Endothelial cell of umbilical vein (primary cell): Measurements from ENCODE around the gene ZFP37. TPM values are rescaled to one million over a fixed set of nuclear protein-coding genes. Genes with fewer than 3 reads are reported as not detected.

Experiments used
- BruUV-seq: library from RNA; stranded (reverse); fragments of 400-500 nt; replicated peaks from 2 replicates; lab custom pipeline; 2021; lab: Mats Ljungman, UMichigan
- CTCF ChIA-PET: fragments of 300-600, 350-600 bp; sonication (Branson Sonifier 250); formaldehyde crosslinking; loops from one replicate; lab custom pipeline; 2021; ENCODE audit warnings: antibody characterized with exemption, inconsistent platforms; lab: Charles Lee
- POLR2A ChIA-PET: fragments of 300-600, 350-600 bp; sonication (Branson Sonifier 250); formaldehyde crosslinking; loops from one replicate; lab custom pipeline; 2021; ENCODE audit warnings: antibody characterized with exemption, inconsistent platforms; lab: Charles Lee
- DNase-seq: peaks from one replicate; pipeline ENCODE4 v3.0.0-alpha.2; 2011; ENCODE audit warnings: low read depth, low spot score
- FAIRE-seq: peaks from 2 replicates; lab custom pipeline; 2011; peaks lifted over from hg19 to GRCh38; lab: Jason Lieb, UNC
- H2AFZ ChIP-seq: 2 replicates; pipeline ENCODE4 v1.6.0; 2012; ENCODE audit warnings: low read depth, low read length, control low read depth, inconsistent platforms
- H3K27ac ChIP-seq: 2 replicates; pipeline ENCODE4 v1.5.1; 2011; ENCODE audit warnings: low read depth, mild to moderate bottlenecking, control low read depth, low read length, moderate library complexity; ENCODE audit not compliant: insufficient read depth
- H3K27me3 ChIP-seq, 2 experiments: 2 replicates each; pipeline versions ENCODE4 v1.6.0 to v1.6.1; 2011; ENCODE audit warnings: low read length in 2 of 2, mixed read lengths in 1 of 2; ENCODE audit not compliant: control insufficient read depth in 2 of 2, insufficient read depth in 2 of 2
- H3K36me3 ChIP-seq, 2 experiments: 2 replicates in 1 of 2; 3 replicates in 1 of 2; pipeline ENCODE4 v1.5.1; 2011; ENCODE audit warnings: low read length in 2 of 2, mild to moderate bottlenecking in 1 of 2, moderate library complexity in 1 of 2; ENCODE audit not compliant: control insufficient read depth in 2 of 2, insufficient read depth in 2 of 2; ENCODE audit errors: extremely low read depth in 1 of 2
- H3K4me1 ChIP-seq: 3 replicates; pipeline ENCODE4 v1.5.1; 2011; ENCODE audit warnings: mild to moderate bottlenecking, low read length; ENCODE audit not compliant: control insufficient read depth, insufficient read depth; ENCODE audit errors: extremely low read depth
- H3K4me2 ChIP-seq: 2 replicates; pipeline ENCODE4 v1.6.1; 2011; ENCODE audit warnings: low read length, control low read depth, mixed read lengths; ENCODE audit not compliant: insufficient read depth
- H3K4me3 ChIP-seq, 3 experiments: fragments of 200-600 bp in 1 of 3; sonication (generic), shearing (Covaris generic) in 1 of 3; replicated peaks in 1 of 3; 2 replicates each; pipeline ENCODE4 v1.5.1; 2011 to 2016; ENCODE audit warnings: control low read depth in 3 of 3, low read length in 3 of 3, mild to moderate bottlenecking in 2 of 3, inconsistent platforms in 1 of 3, low read depth in 1 of 3, moderate library complexity in 1 of 3; ENCODE audit not compliant: insufficient read depth in 1 of 3
- H3K79me2 ChIP-seq: 2 replicates; pipeline ENCODE4 v1.6.0; 2012; ENCODE audit warnings: low read length, inconsistent platforms; ENCODE audit not compliant: control insufficient read depth, insufficient read depth
- H3K9ac ChIP-seq: replicated peaks from 2 replicates; pipeline ENCODE3; 2011; ENCODE audit warnings: low read length, control low read depth; ENCODE audit not compliant: insufficient read depth; ENCODE audit errors: extremely low read depth
- H3K9me1 ChIP-seq: replicated peaks from 3 replicates; pipeline ENCODE4 v1.6.0; 2011; ENCODE audit warnings: mild to moderate bottlenecking, low read length; ENCODE audit not compliant: control insufficient read depth, insufficient read depth; ENCODE audit errors: extremely low read depth
- H3K9me3 ChIP-seq: replicated peaks from 2 replicates; pipeline ENCODE4 v1.5.1; 2012; ENCODE audit warnings: low read length, inconsistent platforms; ENCODE audit not compliant: control insufficient read depth, insufficient read depth
- H4K20me1 ChIP-seq: replicated peaks from 2 replicates; pipeline ENCODE3; 2011; ENCODE audit warnings: mild to moderate bottlenecking, low read length; ENCODE audit not compliant: control insufficient read depth, insufficient read depth; ENCODE audit errors: extremely low read depth
- CTCF ChIP-seq, 2 donors: IDR thresholded peaks; 1 replicate in 1 of 2; 2 replicates in 1 of 2; pipeline ENCODE4 v1.5.1; 2011; ENCODE audit warnings: low read length in 2 of 2, mild to moderate bottlenecking in 2 of 2, moderate library complexity in 2 of 2, control low read depth in 1 of 2, inconsistent platforms in 1 of 2, low read depth in 1 of 2; ENCODE audit not compliant: insufficient read depth in 1 of 2; ENCODE audit errors: extremely low read depth in 1 of 2
- EZH2 ChIP-seq: IDR thresholded peaks from 2 replicates; pipeline ENCODE4 v1.6.1; 2012; ENCODE audit warnings: borderline replicate concordance, low read depth, mild to moderate bottlenecking, moderate library complexity, low read length, inconsistent platforms; ENCODE audit not compliant: severe bottlenecking
- FOS ChIP-seq: IDR thresholded peaks from 2 replicates; pipeline ENCODE4 v1.6.1; 2011; ENCODE audit warnings: mild to moderate bottlenecking, low read length, moderate library complexity, borderline replicate concordance; ENCODE audit not compliant: insufficient read depth
- GATA2 ChIP-seq: IDR thresholded peaks from 2 replicates; pipeline ENCODE4 v1.7.0; 2011; ENCODE audit warnings: low read depth, mild to moderate bottlenecking, moderate library complexity, mixed read lengths, low read length; ENCODE audit not compliant: insufficient read length, insufficient read depth
- JUN ChIP-seq: IDR thresholded peaks from 2 replicates; pipeline ENCODE4 v1.6.1; 2011; ENCODE audit warnings: borderline replicate concordance, low read depth; ENCODE audit not compliant: insufficient read length, insufficient read depth
- MAX ChIP-seq: IDR thresholded peaks from 2 replicates; pipeline ENCODE4 v1.6.1; 2011; ENCODE audit not compliant: insufficient read depth, insufficient read length
- MYC ChIP-seq: IDR thresholded peaks from one replicate; pipeline ENCODE4 v1.6.1; 2011; ENCODE audit warnings: mild to moderate bottlenecking, low read depth, low read length
- POLR2A ChIP-seq: IDR thresholded peaks from 2 replicates; pipeline ENCODE4 v1.6.1; 2012; ENCODE audit warnings: low read depth, mild to moderate bottlenecking, control low read depth, low read length
- POLR2AphosphoS5 ChIP-seq: IDR thresholded peaks from 2 replicates; pipeline ENCODE4 v1.6.1; 2012; ENCODE audit warnings: low read depth, mild to moderate bottlenecking, control low read depth, low read length, moderate library complexity; ENCODE audit not compliant: insufficient read depth
- dilution Hi-C: fragments of 300-500 bp; cut with MboI; formaldehyde crosslinking; loops from one replicate; pipeline ENCODE4 v1.15.0; 2019; ENCODE audit warnings: low sequenced_read_pairs; ENCODE audit not compliant: extremely low pct_ligation_motif_present
- intact Hi-C: fragments of 100-400 bp; cut with micrococcal nuclease; formaldehyde crosslinking; loops from one replicate; pipeline ENCODE4 v1.10.0; 2022
- polyA plus RNA-seq, 4 experiments: library from polyadenylated mRNA; depleted of rRNA in 3 of 4; stranded (reverse) in 3 of 4; unstranded in 1 of 4; fragments of >200 nt; gene quantifications; 2 replicates each; pipeline versions ENCODE4 v1.2.1 to v1.2.3, GENCODE V29; 2011 to 2012; ENCODE audit warnings: missing spikeins in 1 of 4
- total RNA-seq: library from RNA; stranded (reverse); gene quantifications from 2 replicates; pipeline ENCODE4 v1.2.3, GENCODE V29; 2021

Gene ZFP37
- total and polyA plus RNA-seq, 2 donors (not counting 3 experiments of a cell fraction or from before 2014, with no cell fraction given): 0.21 to 1.3 TPM

- no peak for DNase-seq
- Histone ChIP-seq H3K4me2 (no peak overlapping the region), H3K9ac (no peak overlapping the region), H3K36me3 (no peaks in the 10 kb centered on the region), H3K27ac (no peak overlapping the region), H4K20me1 (no peaks in the 10 kb centered on the region), H3K27me3 (peaks cover 0 to 3% of the 10 kb centered on the region in 2 experiments), H3K9me3 (no peaks in the 10 kb centered on the region), H2AFZ (no peak overlapping the region), H3K4me1 (no peaks in the 10 kb centered on the region), H3K79me2 (no peaks in the 10 kb centered on the region), H3K9me1 (no peaks in the 10 kb centered on the region), H3K4me3 (no peak overlapping the region)
- dilution Hi-C loops (no loop called here), intact Hi-C loops (no loop called here)
- BruUV-seq: no TSS peak
- TF ChIP-seq POLR2A (no peak), FOS (no peak), GATA2 (no peak), CTCF (IDR thresholded peaks at IDR 0.05; ENCODE audit: extremely low read depth in 1 of 2, insufficient read depth in 1 of 2, low read depth in 1 of 2, low read length in 2 of 2) (no peak), POLR2AphosphoS5 (no peak), EZH2 (no peak), MAX (no peak), MYC (no peak), JUN (no peak)
- ChIA-PET CTCF (interaction anchor here (1.0 kb wide), 1 partner anchor 9 kb away, joined by 3 read pairs; no protein-coding TSS in a partner anchor), POLR2A (no interaction called here)
- no peak for FAIRE-seq
These were observed 44.0 kb downstream of the ZFP37 start for GRCh38 chr9:113012492-113012891.
